Inferior parietal cortex (tissue), 1 donor: ENCODE results near the gene LILRB3.

ENCODE experiments used
- DNase-seq: peaks from one replicate; pipeline ENCODE4 v3.0.0-alpha.2; 2016; ENCODE audit errors: extremely low spot score

The LILRB3 gene

GRCh38 chr19:54168174-54168917 lies 54.5 kb downstream of the LILRB3 start:
- DNase-seq = peak; percentile 88
